H1 (cell line): Measurements from ENCODE around the gene CTBP2. TPM values are rescaled to one million over a fixed set of nuclear protein-coding genes. Genes with fewer than 3 reads are reported as not detected.
A peak's percentile ranks its signal among the peaks of the same experiment; 100 is the strongest.

Experiments
- ASH2L ChIP-seq: fragments of 200-600, 300-600 bp; sonication (generic); IDR thresholded peaks from one replicate; pipeline ENCODE4 v1.7.1; 2017; ENCODE audit warnings: low read length
- ATF3 ChIP-seq: IDR thresholded peaks from 2 replicates; pipeline ENCODE4 v1.6.1; 2011; ENCODE audit warnings: low read depth, mild to moderate bottlenecking, low read length; ENCODE audit not compliant: insufficient read depth
- BCL11A ChIP-seq, 2 experiments: IDR thresholded peaks; one replicate each; pipeline ENCODE4 v1.6.1; 2011; ENCODE audit warnings: low read depth in 2 of 2, low read length in 2 of 2, mild to moderate bottlenecking in 2 of 2
- CBX8 ChIP-seq: fragments of 300-800, 300-1000 bp; sonication (generic); IDR thresholded peaks from 2 replicates; pipeline ENCODE4 v1.7.1; 2016; ENCODE audit warnings: low read depth, low read length, borderline replicate concordance
- CREB1 ChIP-seq: IDR thresholded peaks from 2 replicates; pipeline ENCODE4 v1.6.1; 2012; ENCODE audit warnings: inconsistent platforms
- CTCF ChIP-seq, 3 experiments: IDR thresholded peaks; 1 replicate in 2 of 3; 2 replicates in 1 of 3; pipeline versions ENCODE4 v1.5.1 to v1.6.1; 2011; ENCODE audit warnings: low read length in 3 of 3, mild to moderate bottlenecking in 3 of 3, inconsistent platforms in 2 of 3, low read depth in 1 of 3, moderate library complexity in 1 of 3; ENCODE audit not compliant: insufficient read depth in 1 of 3; ENCODE audit errors: control extremely low read depth in 1 of 3
- E2F6 ChIP-seq: IDR thresholded peaks from 2 replicates; pipeline ENCODE4 v1.6.1; 2012; ENCODE audit warnings: inconsistent platforms
- EGR1 ChIP-seq: IDR thresholded peaks from 2 replicates; pipeline ENCODE4 v1.6.1; 2011; ENCODE audit warnings: low read depth, low read length, borderline replicate concordance
- EP300 ChIP-seq, 2 experiments: IDR thresholded peaks; 1 replicate in 1 of 2; 2 replicates in 1 of 2; pipeline ENCODE4 v1.6.1; 2011 to 2012; ENCODE audit warnings: low read depth in 2 of 2, low read length in 2 of 2, mild to moderate bottlenecking in 2 of 2, borderline replicate concordance in 1 of 2, inconsistent platforms in 1 of 2, moderate library complexity in 1 of 2
- FOSL1 ChIP-seq: IDR thresholded peaks from 2 replicates; pipeline ENCODE4 v1.6.1; 2011; ENCODE audit warnings: mild to moderate bottlenecking, low read depth, low read length, moderate library complexity; ENCODE audit not compliant: insufficient read depth
- HDAC2 ChIP-seq, 2 experiments: fragments of 300-600 bp in 1 of 2; sonication (generic) in 1 of 2; IDR thresholded peaks; 2 replicates each; pipeline ENCODE4 v1.6.1; 2011 to 2012; ENCODE audit warnings: low read depth in 2 of 2, low read length in 2 of 2, mild to moderate bottlenecking in 2 of 2, moderate library complexity in 2 of 2, borderline replicate concordance in 1 of 2, inconsistent platforms in 1 of 2
- KDM1A ChIP-seq: fragments of 200-600, 300-600 bp; sonication (generic); IDR thresholded peaks from 2 replicates; pipeline ENCODE4 v1.7.1; 2016; ENCODE audit warnings: mild to moderate bottlenecking, low read length, borderline replicate concordance
- NANOG ChIP-seq: IDR thresholded peaks from 2 replicates; pipeline ENCODE4 v1.6.1; 2011; ENCODE audit warnings: low read length, low read depth, mild to moderate bottlenecking, inconsistent platforms; ENCODE audit not compliant: insufficient read depth, poor library complexity, severe bottlenecking
- POLR2AphosphoS5 ChIP-seq: IDR thresholded peaks from 2 replicates; pipeline ENCODE4 v1.6.1; 2011; ENCODE audit warnings: low read depth, low read length
- RBBP5 ChIP-seq: IDR thresholded peaks from 2 replicates; pipeline ENCODE4 v1.7.1; 2012; ENCODE audit warnings: low read depth, mild to moderate bottlenecking, inconsistent platforms, low read length, moderate library complexity, borderline replicate concordance
- SIN3A ChIP-seq, 2 experiments: IDR thresholded peaks in 1 of 2; conservative IDR thresholded peaks in 1 of 2; 2 replicates each; pipeline ENCODE4 v1.6.1; 2011 to 2012; ENCODE audit warnings: low read length in 2 of 2, improper control_type of control experiment in 1 of 2, low read depth in 1 of 2, mild to moderate bottlenecking in 1 of 2
- SP2 ChIP-seq: IDR thresholded peaks from 2 replicates; pipeline ENCODE4 v1.6.1; 2012; ENCODE audit warnings: mild to moderate bottlenecking, low read length, inconsistent platforms
- polyA plus RNA-seq, 7 experiments: library from polyadenylated mRNA; depleted of rRNA in 3 of 7; stranded (reverse) in 5 of 7; unstranded in 2 of 7; fragments of >200 nt in 5 of 7; fragments of 200-250 nt in 2 of 7; gene quantifications; 1 replicate in 5 of 7; 2 replicates in 1 of 7; 4 replicates in 1 of 7; pipeline versions ENCODE4 v1.2.1 to v1.2.3, GENCODE V29; 2011 to 2013; ENCODE audit warnings: missing spikeins in 2 of 7, mixed read lengths in 2 of 7
- total RNA-seq: library from RNA; stranded (reverse); fragmentation: NEBNext Ultra II Directional; extraction: Animal tissue kit (Norgen Biotek cat#: 25700); gene quantifications from 2 replicates; pipeline ENCODE4 v1.2.1, GENCODE V29; 2021

CTBP2 gene
- total and polyA plus RNA-seq, 2 of the 8 experiments (the other 6 are each of a cell fraction or from before 2014, with no cell fraction given) = 208 to 221 TPM

DNA sequence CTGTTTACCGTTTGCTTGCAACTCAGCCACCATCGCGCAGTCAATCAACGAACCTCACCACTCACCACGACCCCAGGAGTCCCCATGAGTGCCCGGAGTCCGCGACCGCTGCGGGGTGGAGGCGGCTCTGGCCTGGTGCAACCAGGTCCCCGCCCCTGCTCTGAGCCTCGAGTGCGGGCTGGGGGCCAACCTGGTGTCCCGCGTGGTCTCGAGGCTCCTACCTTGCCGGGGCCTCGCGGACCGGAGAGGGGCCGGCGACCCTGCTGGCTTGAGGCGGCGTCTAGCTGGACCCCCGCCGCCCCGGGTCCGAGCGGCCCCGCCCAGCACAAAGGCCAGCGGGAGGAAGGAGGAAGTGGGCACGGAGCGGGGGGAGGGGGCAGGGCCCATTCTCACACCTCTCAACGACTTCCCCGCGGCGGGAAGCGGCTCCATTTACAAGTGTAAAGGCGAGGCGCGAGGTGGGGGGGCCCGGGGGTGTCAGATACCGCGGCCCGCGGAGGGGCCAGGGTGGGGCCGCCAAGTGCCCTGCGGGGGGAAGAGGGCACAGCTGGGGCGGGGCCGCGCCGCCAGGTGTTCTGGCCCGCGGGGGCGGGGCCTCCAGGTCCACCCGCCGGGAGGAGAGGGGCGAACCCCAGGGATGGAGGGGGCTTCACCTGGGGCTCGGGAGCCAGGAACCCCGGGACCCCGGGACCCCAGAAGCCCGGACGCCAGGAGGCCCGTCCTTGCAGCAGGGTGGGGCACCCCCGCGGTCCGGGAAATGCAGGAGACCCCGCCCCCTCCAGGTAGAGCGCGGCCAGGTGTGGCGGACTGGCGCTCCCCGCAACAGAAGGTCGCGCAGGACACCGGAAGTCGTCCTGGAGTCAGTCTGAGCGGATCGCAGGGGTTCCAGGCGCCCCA lies 8.6 kb downstream of the CTBP2 start (continued):
- no peak for TF ChIP-seq BCL11A (IDR thresholded peaks at IDR 0.05; ENCODE audit: low read depth in 2 of 2, low read length in 2 of 2)
- TF ChIP-seq HDAC2 (IDR thresholded peaks at IDR 0.05; ENCODE audit: borderline replicate concordance in 1 of 2, low read depth in 2 of 2, low read length in 2 of 2) = 0 out of 4 replicates have a peak, but pooled peaks of 1 of the 2 experiments have one; percentile 10
- no peak for TF ChIP-seq CREB1
- no peak for TF ChIP-seq FOSL1
- 0 out of 4 replicates have a peak, but pooled peaks of 1 of the 2 experiments have one; percentile 31 for TF ChIP-seq SIN3A (conservative IDR thresholded peaks at IDR 0.05 in 1 of 2, IDR thresholded peaks at IDR 0.05 in 1 of 2; ENCODE audit: low read depth in 1 of 2, low read length in 2 of 2)
- peak; percentile 76 for TF ChIP-seq E2F6
- peak in 1 of 3 experiments; percentile 4; a peak in 1 of 4 replicates for TF ChIP-seq CTCF (IDR thresholded peaks at IDR 0.05; ENCODE audit: control extremely low read depth in 1 of 3, insufficient read depth in 1 of 3, low read depth in 1 of 3, low read length in 3 of 3)
- TF ChIP-seq ASH2L = peak; percentile 63
- no peak for TF ChIP-seq CBX8
- 0 out of 2 replicates have a peak, but pooled peaks have one; percentile 2 for TF ChIP-seq RBBP5
- TF ChIP-seq EP300 (IDR thresholded peaks at IDR 0.05; ENCODE audit: borderline replicate concordance in 1 of 2, low read depth in 2 of 2, low read length in 2 of 2) = peak in 1 of 2 experiments; percentile 83; a peak in 1 of 3 replicates
- TF ChIP-seq EGR1 = peak; percentile 72; the same call in 1 of the 2 replicates
- TF ChIP-seq KDM1A = peak; percentile 65; the same call in 1 of the 2 replicates
- TF ChIP-seq NANOG = peak; percentile 63
- TF ChIP-seq POLR2AphosphoS5 = 0 out of 2 replicates have a peak, but pooled peaks have one; percentile 52
- TF ChIP-seq SP2 = no peak
- no peak for TF ChIP-seq ATF3
